Activated naive CD8-positive, alpha-beta T cell treated with anti-CD3 and anti-CD28 coated beads for 36 hours (primary cell): Measurements from ENCODE around the gene ANXA5. TPM values are rescaled to one million over a fixed set of nuclear protein-coding genes. Genes with fewer than 3 reads are reported as not detected.

ENCODE experiments used
- DNase-seq: peaks from one replicate; pipeline ENCODE4 v3.0.0; 2021
- H3K27ac Mint-ChIP-seq: one replicate; pipeline ENCODE4 v1.8.0; 2022; ENCODE audit warnings: mild to moderate bottlenecking, moderate library complexity, mixed read lengths
- H3K27me3 Mint-ChIP-seq: one replicate; pipeline ENCODE4 v1.8.0; 2022; ENCODE audit warnings: mild to moderate bottlenecking, mixed read lengths
- H3K36me3 Mint-ChIP-seq: one replicate; pipeline ENCODE4 v1.8.0; 2021; ENCODE audit warnings: mild to moderate bottlenecking, mixed read lengths
- H3K4me1 Mint-ChIP-seq: one replicate; pipeline ENCODE4 v1.8.0; 2021; ENCODE audit warnings: mixed read lengths
- H3K4me3 Mint-ChIP-seq: one replicate; pipeline ENCODE4 v1.8.0; 2022; ENCODE audit warnings: mild to moderate bottlenecking, moderate library complexity, mixed read lengths
- H3K9me3 Mint-ChIP-seq: one replicate; pipeline ENCODE4 v1.8.0; 2022; ENCODE audit warnings: mixed read lengths
- total RNA-seq, 2 experiments: library from RNA; stranded (reverse); gene quantifications; one replicate each; pipeline ENCODE4 v1.2.3, GENCODE V29; 2021

The ANXA5 gene
- total RNA-seq, 2 experiments from 2014 or later: 58.0 to 60.0 TPM

GRCh38 chr4:121653986-121654385 lies 42.8 kb downstream of the ANXA5 start:
- no peak overlapping the region for H3K27ac Mint-ChIP-seq

GRCh38 chr4:121653214-121653613 lies 43.6 kb downstream of the ANXA5 start:
- H3K27ac Mint-ChIP-seq: no peak overlapping the region
- H3K4me1 Mint-ChIP-seq: no peaks in the 10 kb centered on the region
- peaks cover 11% of the 10 kb centered on the region for H3K27me3 Mint-ChIP-seq
- no peaks in the 10 kb centered on the region for H3K36me3 Mint-ChIP-seq
- H3K4me3 Mint-ChIP-seq: no peak overlapping the region
- H3K9me3 Mint-ChIP-seq: no peaks in the 10 kb centered on the region
- no peak for DNase-seq

More at GRCh38 chr4:121653986-121654385, 42.8 kb downstream of the ANXA5 start:
- DNase-seq: no peak
- H3K9me3 Mint-ChIP-seq: no peaks in the 10 kb centered on the region
- peaks cover 11% of the 10 kb centered on the region for H3K27me3 Mint-ChIP-seq
- H3K36me3 Mint-ChIP-seq: no peaks in the 10 kb centered on the region
- no peak overlapping the region for H3K4me3 Mint-ChIP-seq
- no peaks in the 10 kb centered on the region for H3K4me1 Mint-ChIP-seq

GRCh38 chr4:121651597-121651996 lies 45.2 kb downstream of the ANXA5 start:
- no peaks in the 10 kb centered on the region for H3K36me3 Mint-ChIP-seq
- H3K4me1 Mint-ChIP-seq: no peaks in the 10 kb centered on the region
- H3K27me3 Mint-ChIP-seq: peaks cover 11% of the 10 kb centered on the region
- H3K4me3 Mint-ChIP-seq: no peak overlapping the region
- no peak for DNase-seq
- H3K27ac Mint-ChIP-seq: no peak overlapping the region
- H3K9me3 Mint-ChIP-seq: no peaks in the 10 kb centered on the region

- Mint-ChIP-seq H3K36me3 (no peaks in the 10 kb centered on the region), H3K9me3 (no peaks in the 10 kb centered on the region), H3K4me3 (no peak overlapping the region), H3K27me3 (peaks cover 14% of the 10 kb centered on the region), H3K4me1 (no peaks in the 10 kb centered on the region), H3K27ac (no peak overlapping the region)
- DNase-seq: no peak
Observed at GRCh38 chr4:121650741-121651140, 46.0 kb downstream of the ANXA5 start.

- Mint-ChIP-seq H3K36me3 (no peaks in the 10 kb centered on the region), H3K4me1 (no peaks in the 10 kb centered on the region), H3K27ac (no peak overlapping the region), H3K9me3 (no peaks in the 10 kb centered on the region), H3K4me3 (no peak overlapping the region), H3K27me3 (peaks cover 18% of the 10 kb centered on the region)
- DNase-seq: no peak
Observed at GRCh38 chr4:121648516-121648915, 48.3 kb downstream of the ANXA5 start.

- Mint-ChIP-seq H3K9me3 (no peaks in the 10 kb centered on the region), H3K27me3 (peaks cover 18% of the 10 kb centered on the region), H3K36me3 (no peaks in the 10 kb centered on the region), H3K27ac (no peak overlapping the region), H3K4me1 (no peaks in the 10 kb centered on the region), H3K4me3 (no peak overlapping the region)
- DNase-seq: no peak
Observed at GRCh38 chr4:121642876-121643585, 53.7 kb downstream of the ANXA5 start.

GRCh38 chr4:121642292-121642691 lies 54.5 kb downstream of the ANXA5 start:
- Mint-ChIP-seq H3K4me1 (no peaks in the 10 kb centered on the region), H3K9me3 (no peaks in the 10 kb centered on the region), H3K27ac (no peak overlapping the region), H3K27me3 (peaks cover 20% of the 10 kb centered on the region), H3K4me3 (no peak overlapping the region), H3K36me3 (no peaks in the 10 kb centered on the region)
- DNase-seq: no peak

GRCh38 chr4:121633653-121634052 lies 63.1 kb downstream of the ANXA5 start:
- Mint-ChIP-seq H3K27ac (no peak overlapping the region), H3K36me3 (no peaks in the 10 kb centered on the region), H3K27me3 (peaks cover 15% of the 10 kb centered on the region), H3K9me3 (no peaks in the 10 kb centered on the region), H3K4me3 (no peak overlapping the region), H3K4me1 (no peaks in the 10 kb centered on the region)
- no peak for DNase-seq

GRCh38 chr4:121632636-121633035 lies 64.1 kb downstream of the ANXA5 start:
- Mint-ChIP-seq H3K4me3 (no peak overlapping the region), H3K9me3 (no peaks in the 10 kb centered on the region), H3K4me1 (no peaks in the 10 kb centered on the region), H3K27ac (no peak overlapping the region), H3K36me3 (no peaks in the 10 kb centered on the region), H3K27me3 (peaks cover 7% of the 10 kb centered on the region)
- no peak for DNase-seq

Other genes with a start within 250 kb of the ANXA5 start
- not detected for gene SMIM43, start 68.2 kb upstream of the ANXA5 start, total RNA-seq
- 10 to 100 TPM; 96.1 to 97.4 TPM for gene EXOSC9, start 104.3 kb upstream of the ANXA5 start, total RNA-seq
- 100 to 1,000 TPM; 127 to 128 TPM for gene CCNA2, start 126.9 kb upstream of the ANXA5 start, total RNA-seq
- 10 to 100 TPM; 22.7 to 23.9 TPM for gene BBS7, start 173.5 kb upstream of the ANXA5 start, total RNA-seq